Stimulated activated CD8-positive, alpha-beta memory T cell treated with anti-CD3 and anti-CD28 coated beads, Interleukin-2, amount 100 ng/mL, for 1 hour (primary cell): ENCODE results near the gene MAGEF1.

Experiments
- DNase-seq, 2 donors: peaks; one replicate each; pipeline ENCODE4 v3.0.0-alpha.2; 2020; ENCODE audit warnings: low read depth in 2 of 2

The MAGEF1 gene

DNA sequence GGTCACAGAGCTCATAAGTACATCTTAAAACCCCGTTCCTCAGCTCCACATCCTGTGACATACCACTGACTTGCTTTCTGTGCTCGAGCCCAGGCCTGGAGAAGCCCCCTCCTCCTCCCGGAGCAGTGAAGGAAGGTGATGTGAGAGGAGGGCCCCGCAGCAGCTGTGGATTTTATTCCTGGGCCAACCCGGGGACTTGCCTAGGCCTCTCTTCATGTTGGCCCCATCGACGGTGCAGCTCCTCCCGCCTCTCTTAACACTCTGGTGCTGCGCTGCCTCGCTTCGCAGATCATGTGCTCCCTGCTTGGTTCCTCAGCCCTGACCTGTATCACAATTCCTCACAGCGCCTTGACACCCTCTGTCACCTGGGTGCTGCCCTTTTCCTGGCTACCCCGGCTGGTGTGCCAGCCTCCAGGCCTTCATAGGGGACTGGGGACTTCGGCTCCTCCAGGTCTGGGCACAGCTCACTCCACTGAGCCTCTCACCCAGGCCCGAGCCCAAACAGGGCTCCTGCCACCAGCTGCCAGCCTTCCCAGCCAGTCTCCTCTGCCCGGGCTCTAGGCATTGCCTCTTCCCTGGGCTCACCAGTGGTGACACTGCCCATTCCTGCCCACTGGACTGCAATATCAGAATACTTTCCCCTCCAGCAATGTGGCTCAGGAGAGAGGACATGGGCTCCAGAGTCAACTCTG is 21.5 kb downstream of the MAGEF1 start:
- no peak for DNase-seq

DNA sequence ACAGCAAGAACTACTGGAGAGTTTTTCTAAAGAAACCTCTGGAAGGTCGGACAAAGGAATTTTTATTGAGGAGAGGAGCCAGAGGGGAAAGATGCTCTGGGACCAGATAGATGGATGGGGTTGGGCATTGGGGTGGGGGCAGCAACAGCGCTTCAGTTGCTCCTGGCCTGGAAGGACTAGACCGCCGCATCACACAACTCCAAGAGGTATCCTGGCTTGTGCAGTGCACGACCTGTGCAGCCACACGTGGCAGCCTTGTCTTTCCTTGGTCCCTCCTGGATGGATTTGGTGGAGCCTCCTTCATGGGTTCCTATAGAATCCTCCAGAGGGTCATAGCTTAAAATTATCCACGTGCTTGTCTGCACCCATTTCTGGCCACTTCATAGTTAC is 23.0 kb downstream of the MAGEF1 start:
- no peak for DNase-seq

DNA sequence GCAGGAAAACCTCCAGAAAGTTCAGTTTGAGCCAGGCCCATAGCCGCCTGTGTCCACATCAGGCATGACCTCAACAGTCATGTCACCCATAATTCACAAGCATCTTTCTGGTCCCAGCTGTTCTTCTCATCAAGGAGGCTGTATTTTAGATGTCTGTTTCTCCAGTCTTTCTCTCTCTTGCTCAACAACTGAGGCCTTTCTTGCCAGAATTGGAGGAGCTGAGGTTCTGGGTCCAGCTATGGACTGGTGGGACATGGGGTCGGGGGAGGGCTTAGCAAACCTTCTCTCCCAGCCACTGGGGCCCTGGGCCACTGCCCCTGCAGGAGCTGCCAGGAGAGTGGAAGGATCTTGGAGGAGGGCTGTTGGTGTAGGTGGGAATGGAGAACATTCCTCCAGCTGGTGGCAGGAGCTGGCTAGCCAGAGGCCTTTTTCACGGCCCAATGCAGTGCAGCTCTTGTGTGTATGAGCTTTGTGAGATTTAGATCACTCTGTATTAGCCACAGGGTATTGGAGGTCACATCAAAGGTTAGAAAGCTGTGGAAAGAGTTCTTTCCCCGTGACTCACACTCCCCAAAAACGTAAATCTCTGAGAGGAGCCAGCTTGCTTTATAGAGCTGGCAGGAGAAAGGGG is 23.5 kb downstream of the MAGEF1 start:
- no peak for DNase-seq

DNA sequence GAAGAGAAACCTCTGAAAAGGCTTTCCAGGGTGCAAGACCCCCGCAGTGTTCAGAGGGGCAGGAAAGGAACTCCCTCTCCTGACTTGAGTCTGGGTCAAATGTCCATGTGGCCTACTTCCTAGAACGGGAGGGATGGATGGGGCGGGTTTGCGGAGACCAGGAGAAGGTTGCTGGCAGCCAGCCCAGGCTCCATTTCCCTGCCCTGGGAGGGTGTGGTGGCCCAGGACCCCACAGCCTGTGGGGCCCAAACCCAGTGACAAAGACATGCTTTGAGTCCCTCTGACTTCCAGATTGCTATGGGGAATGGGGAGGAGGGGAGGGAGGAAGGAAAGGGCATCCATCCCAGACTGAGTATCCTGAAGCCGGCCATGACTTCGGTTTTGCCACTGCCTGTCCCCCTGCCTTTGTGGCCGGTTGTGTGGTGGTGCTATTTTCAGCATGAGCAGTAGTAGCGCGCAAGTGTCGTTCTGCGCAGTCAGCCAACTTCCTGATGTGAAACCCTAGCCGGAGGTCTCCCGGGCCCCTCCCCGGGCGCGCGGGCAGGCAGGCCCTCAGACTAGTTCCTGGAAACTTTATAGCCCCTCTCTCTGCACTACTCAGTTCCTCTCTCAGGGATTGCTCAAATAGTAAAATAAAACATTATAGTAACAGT is 24.4 kb downstream of the MAGEF1 start:
- DNase-seq: no peak

DNA sequence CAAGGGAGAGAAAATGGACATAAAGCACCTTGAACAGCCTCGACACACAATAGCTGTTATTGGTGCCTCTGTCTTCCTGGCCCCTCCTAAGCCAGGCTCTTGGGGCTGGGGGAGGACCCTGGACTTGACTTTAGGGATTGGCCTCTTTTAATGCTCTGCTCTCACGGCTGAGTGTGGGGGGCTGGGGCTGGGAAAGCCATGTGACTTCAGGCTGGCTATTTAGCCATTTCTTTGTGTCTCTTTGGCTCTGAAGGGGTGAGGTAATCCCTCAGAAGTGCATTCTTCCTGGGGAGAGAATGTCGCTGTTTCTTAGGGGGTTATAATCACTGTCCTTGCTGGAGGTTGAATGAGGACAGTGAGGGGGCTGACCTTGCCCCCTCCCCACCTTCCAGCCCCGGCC is 26.2 kb downstream of the MAGEF1 start:
- DNase-seq: no peak

DNA sequence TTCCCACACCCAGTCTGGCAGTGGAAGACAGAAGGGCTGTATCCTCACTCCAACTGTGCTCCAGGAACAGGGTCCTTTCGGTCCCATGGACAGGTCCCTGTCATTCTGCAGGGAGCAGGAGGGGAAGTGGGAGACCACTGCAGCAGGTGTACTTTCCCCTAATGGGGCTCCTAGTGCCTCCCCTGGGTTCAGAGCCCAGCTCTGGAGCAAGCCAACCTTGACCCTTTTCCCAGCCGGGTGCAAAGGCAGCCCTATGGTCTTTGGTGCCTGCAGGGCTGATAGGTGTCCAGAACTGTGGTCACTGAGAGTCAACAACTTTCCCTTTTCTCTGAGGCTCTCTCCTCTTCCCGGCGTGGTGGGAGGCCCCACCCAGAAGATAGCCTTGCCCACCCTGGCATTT is 26.8 kb downstream of the MAGEF1 start:
- no peak for DNase-seq

DNA sequence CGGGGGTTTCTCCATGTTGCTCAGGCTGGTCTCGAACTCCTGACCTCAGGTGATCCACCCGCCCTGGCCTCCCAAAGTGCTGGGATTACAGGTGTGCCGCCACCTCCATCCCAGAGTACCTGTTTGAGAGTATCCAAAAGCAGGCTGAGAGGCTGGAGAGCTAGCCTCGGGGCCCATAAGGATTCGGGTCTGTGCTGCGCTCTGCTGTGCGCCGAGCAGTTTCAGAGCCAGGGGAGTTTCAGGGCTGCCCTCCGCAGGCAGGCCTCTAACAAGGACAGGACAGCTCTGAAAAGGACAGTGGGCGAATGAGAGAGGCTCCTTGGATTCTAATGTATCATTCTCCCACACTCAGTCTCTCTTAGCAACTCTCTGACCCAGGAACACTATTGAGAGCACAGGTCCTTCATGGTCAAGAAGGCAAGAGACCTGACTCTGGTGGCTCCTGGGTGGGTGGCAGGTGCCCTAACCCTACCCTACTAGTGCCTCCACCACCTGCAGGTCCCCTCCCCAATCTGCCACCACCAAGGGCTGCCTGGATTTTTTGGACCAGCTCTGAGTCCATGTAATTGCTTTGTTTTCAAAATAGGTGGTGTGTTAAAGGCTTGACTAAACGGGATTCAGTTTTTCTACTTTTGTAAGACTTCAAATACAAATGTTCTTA is 27.8 kb downstream of the MAGEF1 start:
- no peak for DNase-seq

DNA sequence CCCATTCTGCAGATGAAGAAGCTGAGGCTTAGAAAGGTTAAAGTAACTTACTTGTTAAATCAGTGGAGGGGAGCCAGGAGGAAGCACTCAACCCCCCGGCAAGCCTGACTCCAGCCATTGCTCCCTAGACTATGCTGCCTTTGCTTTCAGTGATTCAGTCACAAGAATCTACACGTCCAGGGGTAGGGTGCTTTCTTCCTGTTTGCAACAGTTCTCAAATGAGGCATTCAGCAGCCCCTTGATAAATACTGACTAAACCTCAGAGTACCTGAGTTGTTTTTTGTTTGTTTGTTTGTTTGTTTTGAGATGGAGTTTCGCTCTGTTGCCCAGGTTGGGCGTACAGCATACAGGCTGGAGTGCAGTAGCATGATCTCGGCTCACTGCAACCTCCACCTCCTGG is 28.6 kb downstream of the MAGEF1 start:
- DNase-seq: no peak

DNA sequence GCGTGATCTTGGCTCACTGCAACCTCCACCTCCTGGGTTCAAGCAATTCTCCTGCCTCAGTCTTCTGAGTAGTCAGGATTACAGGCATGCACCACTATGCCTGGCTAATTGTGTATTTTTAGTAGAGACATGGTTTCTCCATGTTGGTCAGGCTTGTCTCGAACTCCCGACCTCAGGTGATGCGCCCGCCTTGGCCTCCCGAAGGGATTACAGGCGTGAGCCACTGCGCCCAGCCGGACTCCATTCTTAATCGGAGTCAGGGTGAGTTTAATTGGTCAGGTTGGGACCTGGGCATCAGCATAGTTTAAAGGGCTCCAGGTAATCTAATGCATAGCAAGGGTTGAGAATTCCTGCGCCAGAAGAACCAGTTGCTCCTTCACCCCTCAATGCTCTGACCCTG is 29.2 kb downstream of the MAGEF1 start:
- DNase-seq: no peak

DNA sequence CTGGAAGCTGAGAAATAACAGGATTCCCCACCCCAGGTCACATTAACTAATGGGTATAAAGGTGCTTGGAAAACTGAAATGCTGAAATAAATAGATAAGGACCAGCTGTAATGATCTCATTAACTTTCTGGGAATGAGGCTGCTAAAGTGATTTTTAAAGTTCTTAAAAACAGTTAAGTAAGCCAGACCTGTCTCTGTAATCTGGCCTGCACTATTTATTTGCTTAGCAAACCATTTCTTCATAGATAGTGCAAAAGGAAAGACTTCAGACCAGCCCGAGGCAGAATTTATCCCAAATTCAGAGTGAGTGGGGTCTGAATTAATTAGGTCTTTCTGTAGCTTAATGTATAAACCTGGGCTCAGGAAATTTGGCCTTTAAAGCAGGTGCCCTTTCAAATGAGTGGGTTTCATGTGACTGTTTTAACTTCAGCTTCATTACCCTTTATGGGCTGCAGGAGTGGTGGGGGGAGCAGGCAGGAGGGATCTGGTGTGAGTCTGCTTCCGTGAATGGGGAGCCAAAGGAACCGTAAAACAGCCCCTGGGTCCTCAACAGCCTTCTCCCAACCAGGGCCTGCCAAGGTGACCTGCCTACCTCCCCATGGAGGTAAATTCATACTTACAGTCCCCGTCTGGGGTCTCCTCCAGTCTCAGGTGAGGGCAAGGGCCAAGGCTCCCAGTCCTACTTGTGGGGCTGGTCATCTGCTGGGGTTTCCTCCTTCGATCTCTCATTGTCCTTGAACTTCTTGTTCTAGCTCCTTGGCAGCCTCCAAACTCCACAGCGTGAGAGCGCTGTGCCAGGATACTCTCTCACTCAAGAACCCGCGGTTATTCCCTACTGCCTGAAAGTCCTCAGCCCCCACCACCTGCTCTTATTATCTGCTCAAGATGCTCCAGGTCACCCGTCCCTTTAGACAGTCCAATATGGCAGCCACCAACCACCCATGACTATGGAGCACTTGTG is 31.2 kb downstream of the MAGEF1 start:
- no peak for DNase-seq

DNA sequence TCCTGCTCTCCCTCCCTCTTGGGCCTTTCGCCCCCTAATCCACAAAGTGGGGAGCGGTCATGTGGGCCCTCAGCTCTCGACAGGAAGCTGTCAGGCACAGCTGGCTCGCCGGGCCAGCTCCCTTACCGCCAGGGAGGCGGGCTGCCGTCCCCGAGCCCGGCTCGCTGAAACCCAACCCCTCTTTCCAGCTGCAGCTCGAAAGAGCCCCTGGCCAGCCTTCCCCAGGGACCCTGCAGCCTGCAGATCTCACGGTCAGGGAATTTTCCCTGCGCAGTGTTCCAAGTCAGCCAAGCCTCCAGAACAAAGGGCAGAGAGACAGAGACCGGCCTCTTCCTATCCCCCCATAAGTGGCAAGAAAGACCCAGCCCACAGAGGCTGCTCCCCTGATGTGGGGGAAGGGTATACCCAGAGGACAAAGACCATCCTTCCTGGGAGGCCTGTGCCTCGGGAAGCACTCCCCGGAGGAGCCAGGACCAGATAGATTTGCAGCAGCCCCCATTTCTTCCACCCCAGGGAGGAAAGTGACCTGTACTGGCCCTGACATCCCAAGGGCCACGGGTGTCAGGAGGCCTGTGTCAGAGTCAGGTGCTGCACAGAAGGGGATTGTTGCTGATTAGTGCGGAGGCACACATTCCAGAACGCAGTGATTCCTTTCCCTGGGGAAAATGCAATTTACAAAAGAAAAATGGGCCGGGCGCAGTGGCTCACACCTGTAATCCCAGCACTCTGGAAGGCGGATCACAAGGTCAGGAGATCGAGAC is 32.6 kb downstream of the MAGEF1 start:
- DNase-seq: no peak

DNA sequence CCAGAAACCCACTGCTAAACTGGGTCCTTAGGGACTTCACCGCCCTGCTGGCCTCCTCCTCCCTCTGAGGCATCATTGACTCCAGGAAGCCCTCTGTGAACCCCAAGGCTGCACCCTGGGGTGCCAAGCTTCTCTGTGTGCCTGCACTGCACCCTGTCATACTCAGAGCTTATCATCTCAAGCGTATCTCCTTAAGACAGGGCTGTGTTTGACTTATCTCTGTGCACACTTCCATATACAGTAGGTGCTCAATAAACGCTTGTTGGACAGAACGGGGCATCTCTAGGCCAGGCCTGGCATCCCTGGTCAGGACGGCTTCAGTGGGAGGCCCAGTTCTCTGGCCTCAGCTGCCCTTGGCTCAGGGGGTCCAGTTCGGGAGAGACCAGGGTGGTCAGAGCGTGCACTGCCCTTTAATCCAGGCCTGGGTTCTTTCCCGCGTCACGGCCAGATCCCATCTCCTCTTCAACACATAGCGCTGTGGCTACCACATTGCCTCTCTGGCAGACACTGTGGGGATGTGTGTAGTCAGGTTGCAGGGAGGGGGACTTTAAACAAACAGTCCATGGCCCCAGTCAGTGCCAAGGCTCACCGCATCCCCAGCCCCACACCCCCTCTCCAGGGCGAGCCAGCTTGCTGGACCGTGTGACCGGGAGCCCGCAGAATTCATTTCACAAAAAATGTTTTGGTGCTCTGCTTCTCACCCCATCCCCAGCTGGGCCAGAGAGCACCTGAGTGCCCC is 33.4 kb downstream of the MAGEF1 start:
- no peak for DNase-seq

DNA sequence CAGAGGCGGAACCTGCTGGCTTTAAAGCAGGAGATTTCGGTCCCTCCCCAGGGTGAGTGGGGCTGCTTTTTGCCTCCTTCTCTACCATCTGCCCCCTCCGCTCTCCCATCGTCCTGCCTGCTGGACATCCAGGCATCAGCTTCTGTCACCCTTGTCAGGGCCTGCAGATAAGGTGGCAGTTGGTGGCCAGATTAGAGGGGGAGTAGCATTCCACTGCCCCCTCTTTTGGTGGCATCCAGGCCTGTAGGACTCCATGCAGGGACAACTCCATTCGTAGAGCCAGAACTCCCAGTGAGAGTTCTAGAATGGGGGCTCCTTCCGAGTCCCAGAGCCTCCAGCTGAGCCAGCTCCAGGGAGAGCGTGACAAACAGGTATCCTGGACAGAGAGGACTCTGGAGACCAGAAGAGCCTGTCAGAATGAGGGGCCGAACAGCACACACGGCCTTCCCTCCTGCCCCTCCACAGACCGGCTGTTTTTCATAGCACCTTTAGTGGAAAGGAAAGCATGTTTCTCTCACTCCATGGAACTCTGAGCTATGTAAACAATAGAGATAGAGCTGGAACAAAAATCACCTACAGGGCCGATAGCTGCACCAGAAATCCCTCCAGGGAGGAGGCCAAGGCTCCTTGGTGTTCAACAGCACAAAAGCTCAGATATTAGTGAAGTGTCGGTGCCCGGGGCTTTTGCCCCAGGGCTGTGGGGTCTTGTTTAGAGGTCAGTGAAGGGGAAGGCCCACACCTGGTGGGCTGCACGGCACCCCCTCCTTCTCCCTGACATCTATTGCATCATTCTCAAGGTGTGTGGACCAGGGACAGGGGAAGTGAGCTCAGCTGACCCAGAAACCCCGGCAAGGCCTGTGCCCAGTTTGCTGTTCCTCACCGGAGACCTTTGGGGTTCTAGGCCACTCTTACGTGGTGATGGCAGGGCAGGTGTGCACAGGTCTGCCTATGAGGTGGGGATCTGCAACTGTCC is 34.2 kb downstream of the MAGEF1 start:
- DNase-seq: no peak

DNA sequence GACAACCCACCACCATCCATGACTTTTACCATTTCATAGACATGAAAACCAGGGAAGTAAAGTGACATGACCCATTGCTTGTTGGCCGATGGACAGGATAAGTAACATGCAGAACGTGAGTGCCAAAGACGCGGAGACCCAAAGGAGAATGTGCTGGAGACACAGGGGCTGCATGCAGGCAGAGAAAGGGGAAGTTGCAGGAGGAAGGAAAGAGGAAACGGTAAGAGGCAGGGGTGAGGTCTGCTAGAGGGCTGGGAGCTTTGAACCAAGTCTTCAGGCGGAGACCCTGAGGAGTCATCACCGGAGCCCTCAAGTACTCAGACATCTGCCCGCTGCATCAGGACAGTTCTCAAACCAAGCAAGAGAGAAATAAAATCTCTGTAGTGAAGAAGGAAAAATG is 34.9 kb downstream of the MAGEF1 start:
- DNase-seq: no peak

DNA sequence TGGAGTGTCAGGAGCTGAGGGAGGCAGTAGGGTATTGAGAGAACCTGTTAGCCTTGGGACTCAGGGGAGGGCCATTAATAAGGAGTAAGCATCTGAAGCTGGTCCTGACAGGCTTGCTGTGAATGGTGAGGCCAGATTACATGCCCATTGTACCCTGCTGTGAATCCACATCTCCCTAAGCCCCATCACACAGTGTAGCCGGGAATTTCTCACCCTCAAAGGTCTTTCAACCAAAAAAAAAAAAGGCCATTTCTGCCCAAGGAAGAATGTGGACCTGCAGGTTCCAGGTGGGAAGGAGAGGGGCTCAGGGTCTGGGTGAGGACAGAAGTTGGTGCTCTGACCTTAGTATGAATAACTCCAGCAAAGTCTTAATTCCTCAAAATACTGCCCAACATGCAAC is 37.2 kb downstream of the MAGEF1 start:
- DNase-seq: no peak

DNA sequence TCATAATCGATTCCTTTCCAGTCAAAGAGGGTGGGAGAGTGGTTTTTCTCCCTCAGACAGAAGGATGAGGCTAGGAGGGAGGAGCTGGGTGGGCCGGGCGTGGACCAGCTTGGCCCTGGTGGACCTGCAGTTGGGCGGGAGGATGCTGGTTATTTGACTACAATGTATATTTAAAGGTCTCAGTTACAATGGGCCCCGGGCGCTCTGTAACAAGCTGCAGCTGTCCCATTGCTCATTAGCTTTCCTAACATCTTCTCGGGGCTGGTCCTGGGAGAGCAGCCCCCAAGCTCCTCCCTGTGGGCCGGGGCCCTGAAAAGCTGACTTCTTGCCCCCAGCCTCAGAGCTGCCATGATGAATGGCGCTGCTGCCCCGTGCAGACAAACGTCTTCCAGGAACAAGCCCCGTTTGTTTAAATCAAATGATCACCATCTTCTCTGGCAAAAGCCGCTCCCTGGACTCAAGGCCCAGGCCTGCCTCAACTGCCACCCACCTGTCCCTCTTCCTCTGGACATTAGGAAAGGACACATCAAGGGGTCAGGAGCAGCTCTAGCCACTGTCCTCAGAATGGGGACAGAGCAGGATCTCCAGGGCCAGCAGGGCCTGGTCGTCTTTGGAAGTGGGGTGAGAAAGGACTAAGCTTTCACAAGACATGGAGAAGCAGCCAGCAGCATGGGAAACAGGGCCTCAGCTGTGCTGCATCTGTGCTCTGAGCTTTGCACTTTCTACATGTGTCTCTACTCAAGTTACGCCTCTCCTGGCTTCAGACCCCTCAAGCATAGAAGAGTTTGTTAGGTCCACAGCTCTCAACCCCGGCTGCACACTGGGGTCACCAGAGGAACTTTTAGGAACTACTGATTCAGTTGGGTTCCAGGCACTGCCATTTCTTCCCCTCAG is 38.6 kb downstream of the MAGEF1 start:
- DNase-seq: no peak

DNA sequence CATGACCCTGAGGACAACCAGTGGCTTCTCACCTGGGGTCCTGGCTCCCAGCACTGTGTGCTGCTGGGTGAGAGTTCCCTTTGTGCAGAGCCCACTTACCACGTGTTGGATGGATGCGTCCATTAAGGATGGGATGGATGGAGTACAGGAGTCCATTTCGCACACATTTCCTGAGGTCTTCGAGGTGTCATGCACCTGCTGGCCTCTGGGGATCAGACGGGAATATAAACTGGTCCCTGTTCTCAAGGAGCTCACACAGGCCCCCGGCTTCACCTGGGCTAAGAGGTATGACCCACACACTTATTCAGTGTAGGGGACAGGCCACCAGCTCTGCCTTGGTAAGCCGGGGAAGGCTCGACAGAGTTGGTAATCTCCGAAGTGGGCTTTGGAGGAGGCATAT is 39.5 kb downstream of the MAGEF1 start:
- no peak for DNase-seq

DNA sequence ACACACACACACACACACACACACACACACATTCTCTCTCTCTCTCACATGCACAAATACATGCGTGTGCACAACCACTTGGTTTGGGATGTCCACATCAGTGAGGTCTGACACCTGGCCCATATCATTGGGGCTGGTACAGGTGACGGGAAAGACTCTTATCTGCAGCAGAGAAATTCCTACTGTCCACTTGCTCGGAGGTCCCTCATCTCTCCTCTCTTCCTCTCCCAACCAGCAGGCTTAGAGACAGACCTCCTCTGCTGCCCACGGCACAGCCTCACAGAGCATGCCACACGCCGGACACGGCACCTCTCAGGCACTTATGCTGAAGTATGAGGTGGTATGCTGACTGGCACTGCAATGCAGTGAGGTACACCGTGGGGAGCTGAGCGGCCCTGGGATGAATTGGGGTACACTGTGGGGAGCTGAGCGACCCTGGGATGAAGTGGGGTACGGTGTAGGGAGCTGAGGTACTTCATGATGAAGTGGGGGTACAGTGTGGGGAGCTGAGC is 41.7 kb downstream of the MAGEF1 start:
- no peak for DNase-seq
